Measurements from ENCODE around the gene UQCC3.

UQCC3 gene

GRCh38 chr11:62716816-62717215, 45.3 kb downstream of the UQCC3 start:
- peaks cover 44% of the 10 kb centered on the region for H3K4me1 Mint-ChIP-seq
- H3K36me3 Mint-ChIP-seq (ENCODE audit: low read depth) = peaks cover 79% of the 10 kb centered on the region
- H3K27ac Mint-ChIP-seq = no peak overlapping the region
- H3K4me3 Mint-ChIP-seq = no peak overlapping the region
- H3K9me3 Mint-ChIP-seq = no peaks in the 10 kb centered on the region
- H3K27me3 Mint-ChIP-seq = no peaks in the 10 kb centered on the region
- no peak for DNase-seq
- no peak for ATAC-seq

GRCh38 chr11:62719302-62719978, 48.0 kb downstream of the UQCC3 start:
- Mint-ChIP-seq H3K4me1 (peaks cover 46% of the 10 kb centered on the region), H3K27me3 (no peaks in the 10 kb centered on the region), H3K9me3 (no peaks in the 10 kb centered on the region), H3K27ac (peak overlapping the region; percentile 28), H3K4me3 (no peak overlapping the region), H3K36me3 (ENCODE audit: low read depth) (peaks cover 84% of the 10 kb centered on the region)
- ATAC-seq (no peak), DNase-seq (no peak)

GRCh38 chr11:62721994-62722393, 50.5 kb downstream of the UQCC3 start:
- DNase-seq (no peak), ATAC-seq (no peak)
- H3K4me1 Mint-ChIP-seq = peaks cover 51% of the 10 kb centered on the region
- no peak overlapping the region for H3K27ac Mint-ChIP-seq
- H3K9me3 Mint-ChIP-seq = no peaks in the 10 kb centered on the region
- H3K36me3 Mint-ChIP-seq (ENCODE audit: low read depth) = peaks cover 86% of the 10 kb centered on the region
- H3K27me3 Mint-ChIP-seq = no peaks in the 10 kb centered on the region
- H3K4me3 Mint-ChIP-seq = no peak overlapping the region
